HG03439 (cell line): ENCODE measurements around the gene CNNM2.
"Not testable (repeated sequence)": the region's sequence is repeated elsewhere in the genome, so short reads cannot be mapped to it uniquely, and the experiment has no call there.

ENCODE experiments used
- ATAC-seq: cut with Tn5 transposase; IDR thresholded peaks from one replicate; pipeline ENCODE4 v1.9.1; 2021; ENCODE audit warnings: mild to moderate bottlenecking, moderate library complexity; ENCODE audit not compliant: unreplicated experiment

The CNNM2 gene

GRCh38 chr10:102964713-102965112 is 46.6 kb downstream of the CNNM2 start:
- no peak for ATAC-seq

GRCh38 chr10:102965311-102965851 is 47.3 kb downstream of the CNNM2 start:
- ATAC-seq, result no peak

- ATAC-seq, result no peak
Measured at GRCh38 chr10:102967123-102967522, 49.0 kb downstream of the CNNM2 start.

- no peak for ATAC-seq
Measured at GRCh38 chr10:102970562-102971340, 52.7 kb downstream of the CNNM2 start.

GRCh38 chr10:102975483-102976379 is 57.6 kb downstream of the CNNM2 start:
- ATAC-seq, result no peak

- not testable (repeated sequence) for ATAC-seq
Measured at GRCh38 chr10:102976380-102976726, 58.3 kb downstream of the CNNM2 start.

GRCh38 chr10:102982296-102982695 is 64.2 kb downstream of the CNNM2 start:
- ATAC-seq, result no peak

GRCh38 chr10:102984086-102984485 is 66.0 kb downstream of the CNNM2 start:
- ATAC-seq, result no peak

- ATAC-seq, result no peak
Measured at GRCh38 chr10:102985811-102986210, 67.7 kb downstream of the CNNM2 start.

- no peak for ATAC-seq
Measured at GRCh38 chr10:102988404-102989314, 70.6 kb downstream of the CNNM2 start.

- ATAC-seq, result no peak
Measured at GRCh38 chr10:102994531-102995295, 76.6 kb downstream of the CNNM2 start.

- ATAC-seq, result no peak
Measured at GRCh38 chr10:102996876-102997275, 78.8 kb downstream of the CNNM2 start.

GRCh38 chr10:102997998-102998397 is 79.9 kb downstream of the CNNM2 start:
- peak; percentile 76 for ATAC-seq

- no peak for ATAC-seq
Measured at GRCh38 chr10:102998399-102998907, 80.4 kb downstream of the CNNM2 start.

GRCh38 chr10:103000050-103000449 is 82.0 kb downstream of the CNNM2 start:
- ATAC-seq, result not testable (repeated sequence)

- no peak for ATAC-seq
Measured at GRCh38 chr10:103007017-103007416, 88.9 kb downstream of the CNNM2 start.

GRCh38 chr10:103013416-103013815 is 95.3 kb downstream of the CNNM2 start:
- no peak for ATAC-seq

- ATAC-seq, result no peak
Measured at GRCh38 chr10:103019425-103019824, 101.3 kb downstream of the CNNM2 start.

- ATAC-seq, result no peak
Measured at GRCh38 chr10:103021150-103021899, 103.2 kb downstream of the CNNM2 start.
